Measurements from ENCODE around the gene TBL1XR1.

DNA sequence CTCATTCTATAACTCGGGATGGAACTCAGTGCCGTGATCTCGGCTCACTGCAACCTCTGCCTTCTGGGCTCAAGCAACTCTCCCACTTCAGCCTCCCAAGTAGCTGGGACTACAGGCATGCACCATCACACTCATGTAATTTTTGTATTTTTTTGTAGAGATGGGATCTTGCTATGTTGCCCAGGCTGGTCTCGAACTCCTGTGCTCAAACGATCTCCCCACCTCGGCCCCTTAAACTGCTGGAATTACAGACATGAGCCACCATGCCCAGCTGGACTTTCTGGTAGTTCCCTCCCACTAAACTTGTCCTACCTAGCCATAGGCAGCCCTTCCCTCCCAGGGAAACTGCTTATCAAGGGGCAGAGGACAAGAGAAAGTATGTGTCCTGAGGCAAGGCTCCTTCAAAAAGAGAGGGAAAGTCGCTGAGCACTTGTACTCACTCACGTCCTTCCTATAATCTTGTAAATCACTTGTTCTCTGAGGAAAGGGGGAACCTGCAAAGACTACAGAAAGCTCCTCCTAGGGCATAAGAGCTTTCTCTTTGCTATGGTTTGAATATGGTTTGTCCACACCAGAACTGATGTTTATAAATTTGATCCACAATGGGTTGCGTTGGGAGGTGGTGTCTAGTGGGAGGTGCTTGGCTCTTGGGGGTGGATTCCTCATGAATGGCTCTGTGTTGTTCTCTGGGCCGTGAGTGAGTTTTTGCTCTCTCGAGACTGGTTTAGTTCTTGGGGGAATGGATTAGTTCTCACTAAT is 13.6 kb upstream of the TBL1XR1 start:
- TF ChIP-seq, protein P1, sequence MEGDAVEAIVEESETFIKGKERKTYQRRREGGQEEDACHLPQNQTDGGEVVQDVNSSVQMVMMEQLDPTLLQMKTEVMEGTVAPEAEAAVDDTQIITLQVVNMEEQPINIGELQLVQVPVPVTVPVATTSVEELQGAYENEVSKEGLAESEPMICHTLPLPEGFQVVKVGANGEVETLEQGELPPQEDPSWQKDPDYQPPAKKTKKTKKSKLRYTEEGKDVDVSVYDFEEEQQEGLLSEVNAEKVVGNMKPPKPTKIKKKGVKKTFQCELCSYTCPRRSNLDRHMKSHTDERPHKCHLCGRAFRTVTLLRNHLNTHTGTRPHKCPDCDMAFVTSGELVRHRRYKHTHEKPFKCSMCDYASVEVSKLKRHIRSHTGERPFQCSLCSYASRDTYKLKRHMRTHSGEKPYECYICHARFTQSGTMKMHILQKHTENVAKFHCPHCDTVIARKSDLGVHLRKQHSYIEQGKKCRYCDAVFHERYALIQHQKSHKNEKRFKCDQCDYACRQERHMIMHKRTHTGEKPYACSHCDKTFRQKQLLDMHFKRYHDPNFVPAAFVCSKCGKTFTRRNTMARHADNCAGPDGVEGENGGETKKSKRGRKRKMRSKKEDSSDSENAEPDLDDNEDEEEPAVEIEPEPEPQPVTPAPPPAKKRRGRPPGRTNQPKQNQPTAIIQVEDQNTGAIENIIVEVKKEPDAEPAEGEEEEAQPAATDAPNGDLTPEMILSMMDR (IDR thresholded peaks at IDR 0.05; ENCODE audit: poor library complexity), result no peak
- no peak for TF ChIP-seq EZH2 (IDR thresholded peaks at IDR 0.05; ENCODE audit: borderline replicate concordance)
